Left lung (tissue), 10 donors: ENCODE results near the gene SP100. TPM values are rescaled to one million over a fixed set of nuclear protein-coding genes. Genes with fewer than 3 reads are reported as not detected.
"Not testable (repeated sequence)": the region's sequence is repeated elsewhere in the genome, so short reads cannot be mapped to it uniquely, and the experiment has no call there.

Experiments
- ATAC-seq: fragments of 200-7000 bp; cut with Tn5 transposase; one replicate; pipeline ENCODE4 v1.9.1; 2020; ENCODE audit warnings: moderate library complexity
- DNase-seq, 4 donors: peaks; one replicate each; pipeline ENCODE4 v3.0.0-alpha.2; 2013 to 2020
- H3K27ac ChIP-seq, 2 donors: fragments of 200-600 bp; sonication (generic) in 1 of 2; one replicate each; pipeline versions ENCODE4 v1.5.0 to v1.8.0; 2020 to 2021
- H3K27me3 ChIP-seq, 2 donors: fragments of 200-600 bp; sonication (generic) in 1 of 2; one replicate each; pipeline versions ENCODE4 v1.5.0 to v1.8.0; 2020 to 2021
- H3K36me3 ChIP-seq, 2 donors: fragments of 200-600 bp; sonication (generic) in 1 of 2; one replicate each; pipeline versions ENCODE4 v1.5.0 to v1.8.0; 2020 to 2021
- H3K4me1 ChIP-seq, 2 donors: fragments of 200-600 bp; one replicate each; pipeline ENCODE4 v1.8.0; 2021
- H3K4me3 ChIP-seq, 2 donors: fragments of 200-600 bp; sonication (generic) in 1 of 2; one replicate each; pipeline versions ENCODE4 v1.5.0 to v1.8.0; 2020 to 2021; ENCODE audit warnings: mild to moderate bottlenecking in 1 of 2
- H3K9me3 ChIP-seq, 2 donors: fragments of 200-600 bp; sonication (generic) in 1 of 2; one replicate each; pipeline versions ENCODE4 v1.5.0 to v1.8.0; 2020 to 2021
- intact Hi-C, 2 donors: fragments of 100-400 bp; cut with DNase I; formaldehyde crosslinking; loops; one replicate each; pipeline versions ENCODE4 v1.11.2 to v1.14.2; 2022
- polyA plus RNA-seq, 6 donors: library from polyadenylated mRNA; unstranded; fragments of 120-200 nt; gene quantifications; one replicate each; pipeline ENCODE4 v1.2.1, GENCODE V29; 2013; ENCODE audit not compliant: insufficient read length in 6 of 6
- total RNA-seq, 2 donors: library from RNA; stranded (reverse); fragmentation: NEBNext Ultra II Directional; extraction: Animal tissue kit (Norgen Biotek cat#: 25700); gene quantifications; one replicate each; pipeline ENCODE4 v1.2.1, GENCODE V29; 2021
- TF ChIP-seq, protein P1 (sequence below), 2 donors: fragments of 200-600 bp; sonication (generic) in 1 of 2; IDR thresholded peaks; one replicate each; pipeline versions ENCODE4 v1.5.0 to v1.8.0; 2021; ENCODE audit warnings: antibody characterized with exemption in 2 of 2
- donor health status: DM: no; HTN: yes; CAD: no.
- donor health status: DM: no; HTN: no; CAD: no.

SP100 gene
- total and polyA plus RNA-seq, 8 donors = 55.1 to 134 (median 68.3) TPM

DNA sequence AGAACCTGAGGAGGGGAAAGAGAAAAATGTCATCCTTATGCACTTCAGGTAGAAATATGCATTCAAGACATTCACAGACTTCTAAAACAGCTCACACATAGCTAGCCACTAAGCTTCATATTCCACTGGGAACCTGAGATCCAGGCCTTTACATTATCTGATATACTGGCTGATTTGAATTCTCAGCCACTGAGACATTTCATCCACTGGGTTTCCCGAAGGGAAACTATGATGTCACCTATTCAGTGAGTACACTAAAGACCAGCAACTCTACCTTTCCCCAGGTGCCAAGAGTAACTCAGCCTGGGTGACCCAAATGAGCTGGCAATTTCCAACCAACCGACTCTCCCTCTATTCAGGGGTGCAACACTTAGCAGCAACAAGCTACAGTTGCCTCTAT lies 21.7 kb upstream of the SP100 start:
- H3K4me3 ChIP-seq = no peak overlapping the region
- no peaks in the 10 kb centered on the region for H3K27me3 ChIP-seq
- no peak for DNase-seq
- peaks cover 0 to 13% of the 10 kb centered on the region in 2 donors for H3K9me3 ChIP-seq
- no peak for ATAC-seq
- H3K27ac ChIP-seq = no peak overlapping the region
- TF ChIP-seq, protein P1, sequence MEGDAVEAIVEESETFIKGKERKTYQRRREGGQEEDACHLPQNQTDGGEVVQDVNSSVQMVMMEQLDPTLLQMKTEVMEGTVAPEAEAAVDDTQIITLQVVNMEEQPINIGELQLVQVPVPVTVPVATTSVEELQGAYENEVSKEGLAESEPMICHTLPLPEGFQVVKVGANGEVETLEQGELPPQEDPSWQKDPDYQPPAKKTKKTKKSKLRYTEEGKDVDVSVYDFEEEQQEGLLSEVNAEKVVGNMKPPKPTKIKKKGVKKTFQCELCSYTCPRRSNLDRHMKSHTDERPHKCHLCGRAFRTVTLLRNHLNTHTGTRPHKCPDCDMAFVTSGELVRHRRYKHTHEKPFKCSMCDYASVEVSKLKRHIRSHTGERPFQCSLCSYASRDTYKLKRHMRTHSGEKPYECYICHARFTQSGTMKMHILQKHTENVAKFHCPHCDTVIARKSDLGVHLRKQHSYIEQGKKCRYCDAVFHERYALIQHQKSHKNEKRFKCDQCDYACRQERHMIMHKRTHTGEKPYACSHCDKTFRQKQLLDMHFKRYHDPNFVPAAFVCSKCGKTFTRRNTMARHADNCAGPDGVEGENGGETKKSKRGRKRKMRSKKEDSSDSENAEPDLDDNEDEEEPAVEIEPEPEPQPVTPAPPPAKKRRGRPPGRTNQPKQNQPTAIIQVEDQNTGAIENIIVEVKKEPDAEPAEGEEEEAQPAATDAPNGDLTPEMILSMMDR (IDR thresholded peaks at IDR 0.05) = no peak
- H3K36me3 ChIP-seq = peaks cover 0 to 86% of the 10 kb centered on the region in 2 donors
- no peaks in the 10 kb centered on the region for H3K4me1 ChIP-seq
- intact Hi-C loops = no loop called here

DNA sequence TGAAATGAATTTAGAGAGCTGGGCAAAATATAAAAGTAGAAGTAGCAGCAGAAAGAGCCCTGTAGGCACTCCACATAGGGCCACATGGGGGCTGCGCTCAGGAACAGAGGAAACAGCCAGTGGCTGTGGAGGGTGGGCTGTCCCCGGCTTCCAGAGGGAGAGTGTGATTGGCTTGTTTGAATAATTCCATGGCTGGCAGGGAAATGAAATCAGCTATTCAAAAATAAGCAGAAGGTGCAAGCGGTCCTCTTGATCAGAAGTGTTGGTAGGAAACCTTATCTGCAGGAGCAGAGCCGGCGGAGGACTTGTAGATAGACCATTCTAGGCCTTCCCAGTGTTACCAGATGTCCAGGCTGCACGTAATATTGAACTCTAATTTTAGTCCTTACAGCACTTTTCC lies 17.3 kb upstream of the SP100 start:
- DNase-seq, H3K4me1 ChIP-seq, ATAC-seq, H3K27me3 ChIP-seq, H3K4me3 ChIP-seq, intact Hi-C loops, H3K27ac ChIP-seq: not testable (repeated sequence)
- peaks cover 0 to 13% of the 10 kb centered on the region in 2 donors for H3K9me3 ChIP-seq
- peaks cover 0 to 73% of the 10 kb centered on the region in 2 donors for H3K36me3 ChIP-seq

DNA sequence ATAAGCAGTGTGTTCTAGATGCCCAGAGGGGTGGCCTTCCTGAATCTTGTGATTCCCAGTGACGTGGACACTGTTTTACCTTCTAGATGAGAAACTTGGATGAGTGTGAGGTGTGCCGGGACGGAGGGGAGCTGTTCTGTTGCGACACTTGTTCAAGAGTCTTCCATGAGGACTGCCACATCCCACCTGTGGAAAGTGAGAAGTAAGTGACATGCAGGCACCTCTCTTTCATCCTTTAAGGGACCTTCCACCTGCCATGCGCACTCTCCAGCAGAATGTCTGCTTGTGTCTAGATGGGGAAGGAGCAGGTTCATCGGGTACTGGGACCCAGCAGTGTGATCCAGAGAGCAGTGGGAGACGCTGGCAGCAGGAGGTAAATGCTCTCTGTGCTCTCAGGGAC lies 16.0 kb upstream of the SP100 start:
- DNase-seq = no peak
- no peak overlapping the region for H3K27ac ChIP-seq
- intact Hi-C loops = no loop called here
- no peaks in the 10 kb centered on the region for H3K4me1 ChIP-seq
- TF ChIP-seq, protein P1 (IDR thresholded peaks at IDR 0.05) = no peak
- no peaks in the 10 kb centered on the region for H3K27me3 ChIP-seq
- no peak for ATAC-seq
- peaks cover 0 to 67% of the 10 kb centered on the region in 2 donors for H3K36me3 ChIP-seq
- no peak overlapping the region for H3K4me3 ChIP-seq
- H3K9me3 ChIP-seq = peaks cover 0 to 13% of the 10 kb centered on the region in 2 donors

DNA sequence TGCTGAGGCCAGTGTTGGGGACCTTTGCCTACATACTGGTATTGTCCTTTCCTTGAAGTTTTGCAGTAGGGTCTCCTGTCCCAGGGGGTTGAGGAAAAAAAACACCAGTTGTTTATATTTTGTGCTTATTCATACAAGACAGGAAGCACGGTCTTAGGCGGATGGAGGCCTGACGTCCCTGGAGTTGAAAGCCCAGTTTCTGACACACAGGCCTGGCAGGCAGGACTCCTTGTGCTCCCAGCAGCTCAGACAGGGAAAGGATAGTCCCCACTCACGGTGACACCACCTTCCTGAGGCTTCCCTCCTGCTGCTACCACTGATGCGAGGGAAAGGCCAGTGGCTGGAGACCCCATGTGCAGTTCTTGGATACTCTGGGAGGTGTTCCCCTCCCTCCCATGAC lies 15.5 kb upstream of the SP100 start:
- intact Hi-C loops = no loop called here
- Histone ChIP-seq H3K27me3 (no peaks in the 10 kb centered on the region), H3K4me1 (no peaks in the 10 kb centered on the region), H3K27ac (no peak overlapping the region), H3K9me3 (peaks cover 0 to 10% of the 10 kb centered on the region in 2 donors), H3K36me3 (peaks cover 0 to 63% of the 10 kb centered on the region in 2 donors), H3K4me3 (no peak overlapping the region)
- no peak for DNase-seq
- TF ChIP-seq, protein P1 (IDR thresholded peaks at IDR 0.05) = no peak
- no peak for ATAC-seq

DNA sequence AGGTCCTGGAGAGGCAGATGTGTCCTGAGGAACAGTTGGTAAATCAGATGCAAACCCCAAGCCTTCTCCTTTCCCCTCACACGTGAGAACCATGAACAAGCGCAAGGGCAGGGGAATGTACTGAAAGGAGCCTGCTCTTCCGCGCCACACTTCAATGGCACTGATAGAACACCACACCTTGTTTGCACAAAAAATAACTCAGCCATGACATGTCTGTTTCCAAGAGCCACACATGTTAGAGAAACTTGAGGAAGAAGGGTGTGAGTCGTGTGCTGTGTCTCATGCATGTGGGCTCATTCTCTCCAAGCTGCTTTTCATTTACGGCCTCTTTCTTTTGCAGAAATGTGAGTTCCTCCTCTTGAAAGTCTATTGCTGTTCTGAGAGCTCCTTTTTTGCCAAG lies 15.0 kb upstream of the SP100 start:
- not testable (repeated sequence) for H3K27ac ChIP-seq, ATAC-seq

DNA sequence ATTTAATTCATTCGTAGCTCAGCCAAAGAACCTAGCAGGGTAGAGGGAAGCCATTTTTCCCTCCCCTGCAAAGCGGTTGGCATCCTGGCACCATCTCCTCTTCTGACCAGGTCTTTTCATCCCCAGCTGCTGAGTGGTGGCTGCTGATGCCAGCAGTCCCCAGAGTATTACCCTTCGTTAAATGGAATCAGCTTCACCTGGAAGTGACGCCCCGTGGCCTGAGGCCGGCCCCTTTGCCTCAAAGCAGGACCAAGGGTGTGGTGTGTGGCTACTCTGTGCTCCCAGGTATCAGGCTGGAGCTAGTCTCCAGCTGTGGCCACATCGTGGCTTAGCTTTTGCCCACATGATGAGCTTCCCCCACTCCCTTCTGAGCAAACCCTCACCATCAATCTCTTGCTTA lies 12.3 kb upstream of the SP100 start:
- Histone ChIP-seq H3K27me3 (no peaks in the 10 kb centered on the region), H3K4me3 (no peak overlapping the region), H3K27ac (no peak overlapping the region), H3K36me3 (peaks cover 0 to 39% of the 10 kb centered on the region in 2 donors), H3K4me1 (peaks cover 0 to 3% of the 10 kb centered on the region in 2 donors), H3K9me3 (no peaks in the 10 kb centered on the region)
- ATAC-seq = no peak
- TF ChIP-seq, protein P1 (IDR thresholded peaks at IDR 0.05) = no peak
- DNase-seq = no peak
- intact Hi-C loops = no loop called here

More for the DNA sequence above, 15.0 kb upstream of the SP100 start:
- H3K27me3 ChIP-seq, H3K9me3 ChIP-seq, DNase-seq, H3K4me1 ChIP-seq, intact Hi-C loops, H3K4me3 ChIP-seq: not testable (repeated sequence)
- H3K36me3 ChIP-seq = peaks cover 0 to 58% of the 10 kb centered on the region in 2 donors
